Measurements from ENCODE around the gene ARMC9.

Gene ARMC9

GRCh38 chr2:231321021-231321420 is 122.6 kb downstream of the ARMC9 start:
- no peak for DNase-seq

GRCh38 chr2:231321556-231322334 is 123.3 kb downstream of the ARMC9 start:
- no peak for DNase-seq

- no peak for DNase-seq
Observed at GRCh38 chr2:231323316-231323715, 124.9 kb downstream of the ARMC9 start.

GRCh38 chr2:231325826-231326225 is 127.4 kb downstream of the ARMC9 start:
- DNase-seq = no peak

- no peak for DNase-seq
Observed at GRCh38 chr2:231326404-231326803, 128.0 kb downstream of the ARMC9 start.

GRCh38 chr2:231330311-231330710 is 131.9 kb downstream of the ARMC9 start:
- DNase-seq = no peak

- DNase-seq = no peak
Observed at GRCh38 chr2:231331533-231331932, 133.1 kb downstream of the ARMC9 start.

- DNase-seq = no peak
Observed at GRCh38 chr2:231332388-231332787, 134.0 kb downstream of the ARMC9 start.

GRCh38 chr2:231332872-231333500 is 134.6 kb downstream of the ARMC9 start:
- no peak for DNase-seq

GRCh38 chr2:231334179-231334930 is 135.9 kb downstream of the ARMC9 start:
- DNase-seq = no peak

GRCh38 chr2:231334981-231335380 is 136.6 kb downstream of the ARMC9 start:
- no peak for DNase-seq

- no peak for DNase-seq
Observed at GRCh38 chr2:231335591-231335990, 137.2 kb downstream of the ARMC9 start.

- no peak for DNase-seq
Observed at GRCh38 chr2:231336236-231336635, 137.8 kb downstream of the ARMC9 start.

- DNase-seq = no peak
Observed at GRCh38 chr2:231336700-231337099, 138.3 kb downstream of the ARMC9 start.

GRCh38 chr2:231337807-231338759 is 139.7 kb downstream of the ARMC9 start:
- DNase-seq = no peak

GRCh38 chr2:231339316-231339715 is 140.9 kb downstream of the ARMC9 start:
- no peak for DNase-seq

GRCh38 chr2:231341100-231341499 is 142.7 kb downstream of the ARMC9 start:
- no peak for DNase-seq

GRCh38 chr2:231342061-231342711 is 143.8 kb downstream of the ARMC9 start:
- no peak for DNase-seq

- no peak for DNase-seq
Observed at GRCh38 chr2:231343006-231343710, 144.7 kb downstream of the ARMC9 start.

- DNase-seq = no peak
Observed at GRCh38 chr2:231343988-231344387, 145.6 kb downstream of the ARMC9 start.

GRCh38 chr2:231344851-231345250 is 146.4 kb downstream of the ARMC9 start:
- no peak for DNase-seq
